H1 (cell line): ENCODE data around the gene SERPINB5. TPM values are rescaled to one million over a fixed set of nuclear protein-coding genes. Genes with fewer than 3 reads are reported as not detected.

Experiments used
- CTCF ChIA-PET: fragments of 300-600 bp; sonication (Branson Sonifier 250); formaldehyde crosslinking; loops from one replicate; lab custom pipeline; 2021; ENCODE audit not compliant: partially characterized antibody; lab: Charles Lee
- POLR2A ChIA-PET: fragments of 300-600 bp; sonication (Branson Sonifier 250); formaldehyde crosslinking; loops from one replicate; lab custom pipeline; 2021; ENCODE audit warnings: inconsistent platforms; ENCODE audit not compliant: partially characterized antibody; lab: Charles Lee
- DNase-seq, 2 experiments: peaks; one replicate each; pipeline versions ENCODE4 v3.0.0 to v3.0.0-alpha.2; 2010 to 2022; ENCODE audit warnings: low spot score in 2 of 2, low read depth in 1 of 2, mixed read lengths in 1 of 2
- FAIRE-seq: peaks from 2 replicates; lab custom pipeline; 2011; peaks lifted over from hg19 to GRCh38; lab: Jason Lieb, UNC
- H2AFZ ChIP-seq: 2 replicates; pipeline ENCODE4 v1.8.1; 2012; ENCODE audit warnings: low read length, inconsistent platforms
- H2AK5ac ChIP-seq: 2 replicates; pipeline ENCODE4 v1.6.1; 2013; ENCODE audit warnings: low read depth, low read length
- H2BK120ac ChIP-seq: replicated peaks from 2 replicates; pipeline ENCODE3; 2013; ENCODE audit warnings: low read depth, low read length, inconsistent platforms
- H2BK12ac ChIP-seq: 2 replicates; pipeline ENCODE4 v1.6.1; 2013; ENCODE audit warnings: low read depth, low read length
- H2BK15ac ChIP-seq: 2 replicates; pipeline ENCODE4 v1.6.1; 2013; ENCODE audit warnings: low read length
- H2BK20ac ChIP-seq: 2 replicates; pipeline ENCODE4 v1.6.1; 2013; ENCODE audit warnings: low read length
- H2BK5ac ChIP-seq: 2 replicates; pipeline ENCODE4 v1.6.1; 2013; ENCODE audit warnings: low read depth, low read length
- H3K14ac ChIP-seq: 2 replicates; pipeline ENCODE4 v1.6.1; 2013; ENCODE audit warnings: inconsistent platforms; ENCODE audit not compliant: insufficient read length
- H3K18ac ChIP-seq: 2 replicates; pipeline ENCODE4 v1.6.1; 2013; ENCODE audit warnings: low read length; ENCODE audit errors: extremely low read depth
- H3K23ac ChIP-seq: 2 replicates; pipeline ENCODE4 v1.6.1; 2013; ENCODE audit warnings: inconsistent platforms; ENCODE audit not compliant: insufficient read length
- H3K23me2 ChIP-seq: 2 replicates; pipeline ENCODE4 v1.6.1; 2013; ENCODE audit warnings: low read depth, low read length
- H3K27ac ChIP-seq: 2 replicates; pipeline ENCODE4 v1.6.1; 2011; ENCODE audit warnings: low read depth, low read length, inconsistent platforms
- H3K27me3 ChIP-seq, 4 experiments: replicated peaks in 1 of 4; 1 replicate in 1 of 4; 2 replicates in 3 of 4; pipeline versions ENCODE4 v1.6.1 to v1.8.1; 2011 to 2013; ENCODE audit warnings: low read length in 3 of 4, mild to moderate bottlenecking in 3 of 4, inconsistent platforms in 2 of 4, mixed read lengths in 2 of 4, moderate library complexity in 1 of 4; ENCODE audit not compliant: control insufficient read depth in 3 of 4, insufficient read depth in 3 of 4; ENCODE audit errors: extremely low read depth in 1 of 4
- H3K36me3 ChIP-seq, 4 experiments: 2 replicates each; pipeline versions ENCODE4 v1.6.1 to v1.8.1; 2011 to 2013; ENCODE audit warnings: mild to moderate bottlenecking in 4 of 4, low read length in 3 of 4, moderate library complexity in 2 of 4, control low read depth in 1 of 4, inconsistent platforms in 1 of 4; ENCODE audit not compliant: insufficient read depth in 4 of 4, control insufficient read depth in 2 of 4
- H3K4ac ChIP-seq: replicated peaks from 2 replicates; pipeline ENCODE3; 2013; ENCODE audit warnings: low read length, low read depth, mixed read lengths, inconsistent platforms; ENCODE audit not compliant: insufficient read length
- H3K4me1 ChIP-seq, 4 experiments: replicated peaks in 1 of 4; 1 replicate in 1 of 4; 2 replicates in 3 of 4; pipeline versions ENCODE4 v1.6.1 to v1.8.1; 2011 to 2013; ENCODE audit warnings: low read length in 3 of 4, inconsistent platforms in 2 of 4, mixed read lengths in 1 of 4; ENCODE audit not compliant: insufficient read depth in 4 of 4, control insufficient read depth in 3 of 4
- H3K4me2 ChIP-seq, 2 experiments: 2 replicates each; pipeline versions ENCODE4 v1.6.1 to v1.8.1; 2011 to 2013; ENCODE audit warnings: low read depth in 2 of 2, low read length in 2 of 2, control low read depth in 1 of 2, inconsistent platforms in 1 of 2, mild to moderate bottlenecking in 1 of 2; ENCODE audit not compliant: insufficient read depth in 1 of 2
- H3K4me3 ChIP-seq, 4 experiments: fragments of 200-600, 300-600 bp in 1 of 4; sonication (generic), shearing (Covaris generic), sonication (Bioruptor Twin) in 1 of 4; 2 replicates each; pipeline versions ENCODE4 v1.5.1 to v1.8.1; 2011 to 2016; ENCODE audit warnings: low read length in 4 of 4, low read depth in 3 of 4, control low read depth in 2 of 4, inconsistent platforms in 2 of 4, mild to moderate bottlenecking in 2 of 4, mixed read lengths in 1 of 4, moderate library complexity in 1 of 4; ENCODE audit not compliant: insufficient read depth in 2 of 4; ENCODE audit errors: extremely low read depth in 1 of 4
- H3K56ac ChIP-seq: replicated peaks from 2 replicates; pipeline ENCODE3; 2013; ENCODE audit warnings: low read depth, mild to moderate bottlenecking, mixed read lengths, low read length, inconsistent platforms; ENCODE audit not compliant: insufficient read length
- H3K79me1 ChIP-seq: 2 replicates; pipeline ENCODE4 v1.6.1; 2013; ENCODE audit warnings: low read depth, low read length, control low read depth
- H3K79me2 ChIP-seq, 2 experiments: 2 replicates each; pipeline versions ENCODE4 v1.6.1 to v1.8.1; 2012 to 2013; ENCODE audit warnings: low read length in 2 of 2, mild to moderate bottlenecking in 2 of 2, inconsistent platforms in 1 of 2; ENCODE audit not compliant: insufficient read depth in 2 of 2, control insufficient read depth in 1 of 2
- H3K9ac ChIP-seq, 4 experiments: replicated peaks in 1 of 4; 1 replicate in 1 of 4; 2 replicates in 3 of 4; pipeline versions ENCODE4 v1.6.1 to v1.8.1; 2011 to 2013; ENCODE audit warnings: low read depth in 3 of 4, low read length in 3 of 4, control low read depth in 2 of 4, mild to moderate bottlenecking in 2 of 4, moderate library complexity in 2 of 4, inconsistent platforms in 1 of 4; ENCODE audit errors: extremely low read depth in 1 of 4
- H3K9me3 ChIP-seq, 2 experiments: 2 replicates each; pipeline versions ENCODE4 v1.6.1 to v1.8.1; 2012 to 2013; ENCODE audit warnings: mild to moderate bottlenecking in 2 of 2, moderate library complexity in 2 of 2, control low read depth in 1 of 2, inconsistent platforms in 1 of 2, low read depth in 1 of 2, low read length in 1 of 2, mixed read lengths in 1 of 2; ENCODE audit not compliant: insufficient read depth in 2 of 2
- H4K20me1 ChIP-seq, 2 experiments: replicated peaks in 1 of 2; 2 replicates each; pipeline versions ENCODE3 to v1.8.1; 2011 to 2013; ENCODE audit warnings: inconsistent platforms in 2 of 2, low read length in 2 of 2, mild to moderate bottlenecking in 1 of 2; ENCODE audit not compliant: insufficient read depth in 2 of 2, control insufficient read depth in 1 of 2
- H4K5ac ChIP-seq: 2 replicates; pipeline ENCODE4 v1.6.1; 2013; ENCODE audit warnings: low read length, low read depth, mixed read lengths, inconsistent platforms; ENCODE audit not compliant: insufficient read length
- H4K8ac ChIP-seq: 2 replicates; pipeline ENCODE4 v1.8.0; 2013; ENCODE audit warnings: mild to moderate bottlenecking, moderate library complexity, low read length, inconsistent platforms; ENCODE audit not compliant: insufficient read depth; ENCODE audit errors: extremely low read depth
- H4K91ac ChIP-seq: replicated peaks from 2 replicates; pipeline ENCODE3; 2013; ENCODE audit warnings: low read length, mixed read lengths, inconsistent platforms; ENCODE audit not compliant: insufficient read length
- CBX5 ChIP-seq: fragments of 300-800, 300-1000 bp; sonication (generic); IDR thresholded peaks from 2 replicates; pipeline ENCODE4 v1.7.1; 2016; ENCODE audit warnings: antibody characterized with exemption, low read length, low read depth
- CHD2 ChIP-seq: IDR thresholded peaks from 2 replicates; pipeline ENCODE4 v1.6.1; 2012; ENCODE audit warnings: low read length, improper control_type of control experiment
- CREB1 ChIP-seq: IDR thresholded peaks from 2 replicates; pipeline ENCODE4 v1.6.1; 2012; ENCODE audit warnings: inconsistent platforms
- CTBP2 ChIP-seq: IDR thresholded peaks from 2 replicates; pipeline ENCODE4 v1.7.0; 2011; ENCODE audit warnings: borderline replicate concordance, mild to moderate bottlenecking, moderate library complexity, mixed read lengths, low read length; ENCODE audit not compliant: insufficient read depth, insufficient read length
- FOSL1 ChIP-seq: IDR thresholded peaks from 2 replicates; pipeline ENCODE4 v1.6.1; 2011; ENCODE audit warnings: mild to moderate bottlenecking, low read depth, low read length, moderate library complexity; ENCODE audit not compliant: insufficient read depth
- KDM1A ChIP-seq: fragments of 200-600, 300-600 bp; sonication (generic); IDR thresholded peaks from 2 replicates; pipeline ENCODE4 v1.7.1; 2016; ENCODE audit warnings: mild to moderate bottlenecking, low read length, borderline replicate concordance
- MAFK ChIP-seq: IDR thresholded peaks from 2 replicates; pipeline ENCODE4 v1.6.1; 2012; ENCODE audit warnings: low read depth, mild to moderate bottlenecking, improper control_type of control experiment, low read length
- NRF1 ChIP-seq: IDR thresholded peaks from 2 replicates; pipeline ENCODE4 v1.6.1; 2011; ENCODE audit warnings: mild to moderate bottlenecking, low read depth, low read length, improper control_type of control experiment
- POLR2AphosphoS5 ChIP-seq: IDR thresholded peaks from 2 replicates; pipeline ENCODE4 v1.6.1; 2011; ENCODE audit warnings: low read depth, low read length
- RFX5 ChIP-seq: IDR thresholded peaks from 2 replicates; pipeline ENCODE4 v1.6.1; 2011; ENCODE audit warnings: low read depth, low read length, improper control_type of control experiment, borderline replicate concordance
- RNF2 ChIP-seq: fragments of 200-900, 300-1000 bp; sonication (generic); IDR thresholded peaks from 2 replicates; pipeline ENCODE4 v1.7.1; 2016; ENCODE audit warnings: borderline replicate concordance, low read depth, mild to moderate bottlenecking, antibody characterized with exemption, low read length; ENCODE audit not compliant: poor library complexity, severe bottlenecking; ENCODE audit errors: missing control alignments
- SIRT6 ChIP-seq: IDR thresholded peaks from one replicate; pipeline ENCODE4 v1.7.1; 2012; ENCODE audit warnings: low read length, inconsistent platforms
- SIX5 ChIP-seq: IDR thresholded peaks from 2 replicates; pipeline ENCODE4 v1.6.1; 2011; ENCODE audit warnings: mild to moderate bottlenecking, low read depth, low read length
- SUZ12 ChIP-seq: fragments of 200-600 bp; sonication (generic); IDR thresholded peaks from 2 replicates; pipeline ENCODE4 v1.6.1; 2012; ENCODE audit warnings: mild to moderate bottlenecking, inconsistent platforms, low read length, moderate library complexity, mixed read lengths
- TAF1 ChIP-seq: IDR thresholded peaks from 2 replicates; pipeline ENCODE4 v1.6.1; 2011; ENCODE audit warnings: mild to moderate bottlenecking, low read depth, low read length
- WGBS, 2 experiments: shearing (Covaris generic) in 1 of 2; methylation state at CpG; one replicate each; pipeline versions ENCODE4 v1.1.6 to v1.1.7; 2013 to 2015; ENCODE audit warnings: low lambda C conversion rate in 2 of 2, mixed read lengths in 2 of 2, inconsistent platforms in 1 of 2, low coverage in 1 of 2, missing lambda C conversion rate in 1 of 2; ENCODE audit not compliant: insufficient replicate concordance in 2 of 2, insufficient coverage in 1 of 2, insufficient read length in 1 of 2; ENCODE audit errors: extremely low coverage in 1 of 2, missing lambda C conversion rate in 1 of 2; 5-methylcytosine and 5-hydroxymethylcytosine counted together
- polyA plus RNA-seq, 7 experiments: library from polyadenylated mRNA; depleted of rRNA in 3 of 7; stranded (reverse) in 5 of 7; unstranded in 2 of 7; fragments of >200 nt in 5 of 7; fragments of 200-250 nt in 2 of 7; gene quantifications; 1 replicate in 5 of 7; 2 replicates in 1 of 7; 4 replicates in 1 of 7; pipeline versions ENCODE4 v1.2.1 to v1.2.3, GENCODE V29; 2011 to 2013; ENCODE audit warnings: missing spikeins in 2 of 7, mixed read lengths in 2 of 7
- total RNA-seq: library from RNA; stranded (reverse); fragmentation: NEBNext Ultra II Directional; extraction: Animal tissue kit (Norgen Biotek cat#: 25700); gene quantifications from 2 replicates; pipeline ENCODE4 v1.2.1, GENCODE V29; 2021

SERPINB5 gene
- total and polyA plus RNA-seq, 2 of the 8 experiments (the other 6 are each of a cell fraction or from before 2014, with no cell fraction given), result 0.03 TPM; not detected in 1

- no peak overlapping the region for H3K9ac ChIP-seq
- H2BK12ac ChIP-seq, result no peak overlapping the region
- no peak overlapping the region for H2BK120ac ChIP-seq
- no peak overlapping the region for H4K5ac ChIP-seq
- H3K4me3 ChIP-seq, result no peak overlapping the region
- H2AFZ ChIP-seq, result no peak overlapping the region
- WGBS, 2 experiments, result 100% methylated on average over 1 of the region's 1 CpG; no CpG with 5 or more reads in 1 of the 2 experiments
- CTCF ChIA-PET, result interaction anchor here (1.2 kb wide), 1 partner anchor 25 kb away, joined by 3 read pairs; no protein-coding TSS in a partner anchor
- no peak overlapping the region for H2BK15ac ChIP-seq
- DNase-seq (no peak), FAIRE-seq (no peak)
- POLR2A ChIA-PET, result no interaction called here
- H3K27ac ChIP-seq, result no peak overlapping the region
- no peak overlapping the region for H3K14ac ChIP-seq
- no peaks in the 10 kb centered on the region for H3K36me3 ChIP-seq
- H2BK20ac ChIP-seq, result no peak overlapping the region
- no peaks in the 10 kb centered on the region for H3K79me1 ChIP-seq
- no peak overlapping the region for H3K4ac ChIP-seq
- TF ChIP-seq FOSL1 (no peak), CBX5 (no peak), RNF2 (no peak), SIX5 (no peak), TAF1 (no peak), CHD2 (no peak), POLR2AphosphoS5 (no peak), SUZ12 (no peak), CREB1 (no peak), RFX5 (no peak), SIRT6 (no peak), NRF1 (no peak), CTBP2 (no peak), MAFK (no peak), KDM1A (no peak)
- H3K56ac ChIP-seq, result no peak overlapping the region
- no peak overlapping the region for H2AK5ac ChIP-seq
- H2BK5ac ChIP-seq, result no peak overlapping the region
- no peak overlapping the region for H3K18ac ChIP-seq
- no peak overlapping the region for H3K23ac ChIP-seq
- H3K4me2 ChIP-seq, result no peak overlapping the region
- no peaks in the 10 kb centered on the region for H3K79me2 ChIP-seq
- no peak overlapping the region for H4K91ac ChIP-seq
- H4K20me1 ChIP-seq, result no peaks in the 10 kb centered on the region
- no peaks in the 10 kb centered on the region for H3K4me1 ChIP-seq
- H3K27me3 ChIP-seq, result no peaks in the 10 kb centered on the region
- H4K8ac ChIP-seq, result no peak overlapping the region
- no peaks in the 10 kb centered on the region for H3K9me3 ChIP-seq
- H3K23me2 ChIP-seq, result no peaks in the 10 kb centered on the region
These were observed 3.7 kb downstream of the SERPINB5 start for GRCh38 chr18:63480476-63480875.
